ENCODE data around the gene NAA38. TPM values are rescaled to one million over a fixed set of nuclear protein-coding genes. Genes with fewer than 3 reads are reported as not detected.

NAA38 gene
- total RNA-seq, 4 donors from 2014 or later: 57.4 to 133 (median 96.6) TPM

GRCh38 chr17:7849130-7849750 is 8.1 kb downstream of the NAA38 start:
- ATAC-seq (no peak), DNase-seq (no peak)
- Histone ChIP-seq H3K27ac (no peak overlapping the region), H3K4me3 (no peak overlapping the region), H3K36me3 (peaks cover 0 to 67% of the 10 kb centered on the region in 2 donors), H3K9me3 (no peaks in the 10 kb centered on the region), H3K4me1 (peaks cover 13 to 18% of the 10 kb centered on the region in 2 donors), H3K27me3 (no peaks in the 10 kb centered on the region)
- TF ChIP-seq POLR2A (IDR thresholded peaks at IDR 0.05) (no peak), CTCF (IDR thresholded peaks at IDR 0.05 in 4 of 5, conservative IDR thresholded peaks at IDR 0.05 in 1 of 5) (no peak)
- intact Hi-C loops (cut with DNase I; ENCODE audit: low total_unique reads): loop anchor here (10.0 kb wide), 1 partner anchor 544 kb away; the partner anchor contains the start of gene EIF5A
- in situ Hi-C loops (cut with MboI; ENCODE audit: low sequenced_read_pairs in 4 of 4): no loop called here

- Histone ChIP-seq H3K36me3 (peaks cover 0 to 67% of the 10 kb centered on the region in 2 donors), H3K9me3 (no peaks in the 10 kb centered on the region), H3K4me3 (no peak overlapping the region), H3K27me3 (no peaks in the 10 kb centered on the region), H3K4me1 (peaks cover 13 to 18% of the 10 kb centered on the region in 2 donors), H3K27ac (no peak overlapping the region)
- in situ Hi-C loops (cut with MboI; ENCODE audit: low sequenced_read_pairs in 4 of 4) (no loop called here), intact Hi-C loops (cut with DNase I; ENCODE audit: low total_unique reads) (loop anchor here (10.0 kb wide), 1 partner anchor 544 kb away; the partner anchor contains the start of gene EIF5A)
- DNase-seq: no peak
- ATAC-seq: no peak
- TF ChIP-seq CTCF (IDR thresholded peaks at IDR 0.05 in 4 of 5, conservative IDR thresholded peaks at IDR 0.05 in 1 of 5) (no peak), POLR2A (IDR thresholded peaks at IDR 0.05) (no peak)
These were observed 8.6 kb downstream of the NAA38 start for GRCh38 chr17:7848739-7849129.

- peaks cover 13 to 18% of the 10 kb centered on the region in 2 donors for H3K4me1 ChIP-seq
- H3K4me3 ChIP-seq: no peak overlapping the region
- H3K27ac ChIP-seq: no peak overlapping the region
- H3K27me3 ChIP-seq: no peaks in the 10 kb centered on the region
- intact Hi-C loops (cut with DNase I; ENCODE audit: low total_unique reads) (loop anchor here (10.0 kb wide), 1 partner anchor 543 kb away; the partner anchor contains the start of gene EIF5A), in situ Hi-C loops (cut with MboI; ENCODE audit: low sequenced_read_pairs in 4 of 4) (no loop called here)
- no peak for ATAC-seq
- no peak for DNase-seq
- no peaks in the 10 kb centered on the region for H3K9me3 ChIP-seq
- peaks cover 0 to 67% of the 10 kb centered on the region in 2 donors for H3K36me3 ChIP-seq
- TF ChIP-seq POLR2A (IDR thresholded peaks at IDR 0.05) (no peak), CTCF (IDR thresholded peaks at IDR 0.05 in 4 of 5, conservative IDR thresholded peaks at IDR 0.05 in 1 of 5) (no peak)
These were observed 9.2 kb downstream of the NAA38 start for GRCh38 chr17:7848131-7848579.

- H3K27ac ChIP-seq: no peak overlapping the region
- ATAC-seq: no peak
- DNase-seq: no peak
- intact Hi-C loops (cut with DNase I; ENCODE audit: low total_unique reads): loop anchor here (10.0 kb wide), 1 partner anchor 542 kb away; the partner anchor contains the start of gene EIF5A
- H3K4me3 ChIP-seq: no peak overlapping the region
- H3K27me3 ChIP-seq: no peaks in the 10 kb centered on the region
- H3K9me3 ChIP-seq: no peaks in the 10 kb centered on the region
- H3K36me3 ChIP-seq: peaks cover 0 to 56% of the 10 kb centered on the region in 2 donors
- H3K4me1 ChIP-seq: peaks cover 11 to 14% of the 10 kb centered on the region in 2 donors
- TF ChIP-seq POLR2A (IDR thresholded peaks at IDR 0.05) (no peak), CTCF (IDR thresholded peaks at IDR 0.05 in 4 of 5, conservative IDR thresholded peaks at IDR 0.05 in 1 of 5) (no peak)
- in situ Hi-C loops (cut with MboI; ENCODE audit: low sequenced_read_pairs in 4 of 4): no loop called here
These were observed 10.3 kb downstream of the NAA38 start for GRCh38 chr17:7846765-7847661.

Measured in gastrocnemius medialis (tissue), 4 donors.